ENCODE data around the gene CCNJ.
A peak's percentile ranks its signal among the peaks of the same experiment; 100 is the strongest.
"Not testable (repeated sequence)": the region's sequence is repeated elsewhere in the genome, so short reads cannot be mapped to it uniquely, and the experiment has no call there.

The CCNJ gene

DNA sequence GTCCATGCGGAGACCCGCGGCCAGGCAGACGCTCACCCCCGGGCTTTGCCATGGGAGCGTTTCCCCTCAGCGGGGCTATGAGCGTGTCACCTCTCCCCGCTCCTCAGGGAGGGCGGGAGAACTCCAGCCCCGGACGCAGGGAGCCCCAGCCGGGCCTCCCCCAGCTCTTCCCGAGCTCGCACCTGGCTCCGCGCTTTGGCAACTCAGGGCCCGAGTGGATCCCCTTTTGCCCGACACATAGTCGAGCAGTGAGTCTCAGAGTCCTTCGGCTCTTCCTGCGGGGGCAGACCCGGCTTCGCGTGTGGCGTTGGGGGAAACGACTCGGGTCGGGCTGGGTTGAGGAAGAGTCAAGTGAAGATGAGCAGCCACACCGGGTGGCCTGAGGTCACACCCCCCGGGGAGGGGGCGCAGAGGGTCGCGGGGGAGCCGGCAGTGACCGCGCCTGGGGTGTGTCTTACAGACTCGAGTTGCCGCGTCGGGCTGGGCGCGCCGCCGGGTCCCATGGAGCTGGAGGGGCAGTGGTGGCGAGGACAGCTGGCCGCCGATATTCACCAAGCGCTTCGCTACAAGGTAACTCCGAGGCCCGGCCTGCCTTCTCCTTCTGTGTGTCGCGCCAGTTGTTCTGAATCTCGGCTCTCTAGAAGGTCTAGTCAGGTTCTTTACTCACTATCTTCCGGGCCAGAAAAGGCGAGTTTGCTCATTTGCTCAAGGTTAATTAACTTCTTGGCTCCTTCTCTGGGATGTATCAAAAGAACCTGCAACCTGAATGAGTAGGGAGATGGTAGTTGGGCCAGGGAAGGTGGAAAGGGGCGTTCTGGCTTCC lies 721 bp downstream of the CCNJ start:
- H3K36me3 Mint-ChIP-seq: peaks cover 27% of the 10 kb centered on the region
- H3K4me1 Mint-ChIP-seq (ENCODE audit: low read depth): peaks cover 51% of the 10 kb centered on the region
- no peaks in the 10 kb centered on the region for H3K9me3 Mint-ChIP-seq (ENCODE audit: low read depth)
- peak overlapping the region; percentile 91 for H3K4me3 Mint-ChIP-seq
- H3K27me3 Mint-ChIP-seq: no peaks in the 10 kb centered on the region
- peak overlapping the region; percentile 81 for H3K27ac Mint-ChIP-seq

DNA sequence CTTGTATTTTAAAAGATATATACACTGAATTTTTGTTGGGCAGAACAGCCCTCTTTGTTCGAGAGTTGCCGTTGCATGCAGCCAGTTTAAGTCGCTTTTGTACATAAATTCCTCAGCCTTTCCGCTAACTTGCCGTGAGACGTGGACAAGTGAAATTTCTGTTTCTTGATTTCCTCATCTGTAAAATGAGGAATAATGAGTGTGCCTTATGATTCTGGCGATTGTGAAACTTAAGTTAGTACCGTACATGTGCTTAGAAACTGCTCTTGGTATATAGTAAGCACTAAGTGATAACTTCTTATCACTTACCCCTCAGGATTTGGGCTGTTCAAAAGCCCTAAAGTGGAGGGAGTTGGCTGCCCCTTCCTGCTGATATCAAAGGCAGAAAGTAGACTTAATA lies 1.4 kb downstream of the CCNJ start:
- Mint-ChIP-seq H3K4me3 (peak overlapping the region; percentile 91), H3K27me3 (no peaks in the 10 kb centered on the region), H3K9me3 (ENCODE audit: low read depth) (no peaks in the 10 kb centered on the region), H3K4me1 (ENCODE audit: low read depth) (peaks cover 54% of the 10 kb centered on the region), H3K36me3 (peaks cover 27% of the 10 kb centered on the region), H3K27ac (peak overlapping the region; percentile 81)

DNA sequence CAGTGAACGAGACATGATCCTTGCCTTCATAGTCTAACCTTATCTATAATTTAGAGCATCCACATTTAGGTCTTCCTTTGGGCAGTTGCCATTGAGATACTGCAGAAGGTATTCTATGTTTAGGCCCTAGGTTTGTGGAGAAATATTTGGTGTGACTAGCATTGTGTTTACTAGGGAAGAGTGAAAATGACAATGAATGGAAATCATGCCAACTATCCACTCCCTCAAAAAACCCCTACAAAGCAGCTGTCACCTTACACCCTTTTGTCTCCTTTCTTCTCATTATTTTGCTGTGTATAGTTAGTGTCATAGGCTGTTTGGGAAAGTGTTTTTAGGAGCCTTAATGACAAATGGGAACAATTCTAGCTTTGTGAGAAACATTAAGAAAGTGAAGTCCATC lies 3.2 kb downstream of the CCNJ start:
- H3K36me3 Mint-ChIP-seq: peaks cover 27% of the 10 kb centered on the region
- H3K4me1 Mint-ChIP-seq (ENCODE audit: low read depth): peaks cover 63% of the 10 kb centered on the region
- peak overlapping the region; percentile 17 for H3K4me3 Mint-ChIP-seq
- H3K27ac Mint-ChIP-seq: no peak overlapping the region
- H3K27me3 Mint-ChIP-seq: no peaks in the 10 kb centered on the region
- H3K9me3 Mint-ChIP-seq (ENCODE audit: low read depth): no peaks in the 10 kb centered on the region

DNA sequence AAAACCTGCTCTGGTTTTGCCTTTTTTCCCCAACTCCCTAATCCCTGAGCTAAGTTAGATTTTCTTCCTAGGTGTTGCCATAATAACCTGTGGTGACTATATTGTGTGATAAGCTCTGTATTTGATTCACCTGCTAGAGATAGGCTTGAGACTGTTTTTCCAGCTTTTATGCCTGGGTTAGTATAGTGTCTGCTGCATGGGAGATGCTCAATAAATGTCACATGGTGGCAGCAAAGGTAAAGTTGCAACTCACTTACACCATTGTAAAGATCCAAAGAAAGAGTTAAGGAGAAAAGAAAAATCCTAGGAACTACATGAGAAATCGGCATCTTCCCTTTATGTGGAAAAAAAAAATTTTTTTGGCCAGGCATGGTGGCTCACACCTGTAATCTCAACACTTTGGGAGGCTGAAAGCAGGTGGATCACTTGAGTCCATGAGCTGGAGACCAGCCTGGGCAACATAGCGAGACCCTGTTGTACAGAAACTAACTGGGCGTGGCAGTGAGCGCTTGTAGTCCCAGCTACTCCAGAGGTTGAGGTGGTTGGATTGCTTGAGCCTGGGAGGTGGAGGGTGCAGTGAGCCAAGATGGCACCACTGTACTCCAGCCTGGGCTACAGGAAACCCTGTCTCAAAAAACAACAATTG lies 3.7 kb downstream of the CCNJ start:
- H3K9me3 Mint-ChIP-seq (ENCODE audit: low read depth): no peaks in the 10 kb centered on the region
- peaks cover 30% of the 10 kb centered on the region for H3K36me3 Mint-ChIP-seq
- peaks cover 68% of the 10 kb centered on the region for H3K4me1 Mint-ChIP-seq (ENCODE audit: low read depth)
- H3K27me3 Mint-ChIP-seq: no peaks in the 10 kb centered on the region
- H3K4me3 Mint-ChIP-seq: no peak overlapping the region
- no peak overlapping the region for H3K27ac Mint-ChIP-seq

DNA sequence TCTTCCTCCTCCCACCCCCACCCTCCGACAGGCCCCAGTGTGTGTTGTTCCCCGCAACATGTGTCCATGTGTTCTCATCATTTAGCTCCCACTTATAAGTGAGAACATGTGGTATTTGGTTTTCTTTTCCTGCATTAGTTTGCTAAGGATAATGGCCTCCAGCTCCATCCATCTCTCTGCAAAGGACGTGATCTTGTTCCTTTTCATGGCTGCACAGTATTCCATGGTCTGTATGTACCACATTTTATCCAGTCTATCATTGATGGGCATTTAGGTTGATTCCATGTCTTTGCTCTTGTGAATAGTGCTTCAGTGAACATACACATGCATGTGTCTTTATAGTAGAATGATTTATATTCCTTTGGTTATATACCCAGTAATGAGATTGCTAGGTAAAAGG lies 4.5 kb downstream of the CCNJ start:
- H3K4me3 Mint-ChIP-seq; H3K27me3 Mint-ChIP-seq; H3K9me3 Mint-ChIP-seq (ENCODE audit: low read depth); H3K27ac Mint-ChIP-seq: not testable (repeated sequence)
- Mint-ChIP-seq H3K4me1 (ENCODE audit: low read depth) (peaks cover 65% of the 10 kb centered on the region), H3K36me3 (peaks cover 30% of the 10 kb centered on the region)

DNA sequence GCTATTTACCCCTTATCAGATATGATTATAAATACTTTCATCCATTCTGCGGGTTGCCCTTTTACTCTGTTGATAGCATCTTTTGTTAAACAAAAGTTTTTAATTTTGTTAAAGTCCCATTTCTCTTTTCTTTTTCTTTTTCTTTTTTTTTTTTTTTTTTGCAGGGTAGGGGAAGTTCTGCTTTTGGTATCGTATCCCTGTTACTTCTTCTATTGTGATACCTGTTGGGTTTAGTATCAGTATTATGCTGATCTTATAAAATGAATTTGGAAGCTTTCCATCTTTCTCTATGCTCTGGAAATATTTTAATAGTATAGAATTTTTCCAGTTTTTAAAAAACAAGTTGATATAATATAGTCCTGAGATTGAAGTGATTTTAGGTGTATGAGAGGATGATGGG lies 6.0 kb downstream of the CCNJ start:
- H3K27me3 Mint-ChIP-seq: no peaks in the 10 kb centered on the region
- H3K9me3 Mint-ChIP-seq (ENCODE audit: low read depth): no peaks in the 10 kb centered on the region
- no peak overlapping the region for H3K4me3 Mint-ChIP-seq
- H3K36me3 Mint-ChIP-seq: peaks cover 30% of the 10 kb centered on the region
- peaks cover 67% of the 10 kb centered on the region for H3K4me1 Mint-ChIP-seq (ENCODE audit: low read depth)
- no peak overlapping the region for H3K27ac Mint-ChIP-seq

DNA sequence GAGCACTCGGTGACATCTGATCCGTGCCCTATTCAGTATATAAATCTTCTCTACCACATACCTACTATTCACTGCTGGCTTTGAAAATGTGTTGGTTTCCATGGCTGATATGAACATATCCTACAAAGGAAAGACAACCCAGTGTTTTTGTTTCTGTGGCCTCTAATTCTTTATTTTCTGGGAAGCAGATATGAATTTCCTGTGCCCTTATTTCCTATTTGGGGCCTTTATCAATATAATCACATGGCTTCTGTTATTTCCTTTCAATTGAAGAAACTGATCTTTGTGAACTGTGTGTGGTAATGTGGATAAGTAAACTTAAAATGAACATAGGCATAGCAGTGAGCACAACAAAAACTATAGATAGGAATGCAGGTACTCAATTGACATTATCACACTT lies 10.6 kb downstream of the CCNJ start:
- Mint-ChIP-seq H3K4me3 (no peak overlapping the region), H3K27me3 (no peaks in the 10 kb centered on the region), H3K36me3 (peaks cover 6% of the 10 kb centered on the region), H3K9me3 (ENCODE audit: low read depth) (no peaks in the 10 kb centered on the region), H3K4me1 (ENCODE audit: low read depth) (peaks cover 32% of the 10 kb centered on the region), H3K27ac (no peak overlapping the region)

DNA sequence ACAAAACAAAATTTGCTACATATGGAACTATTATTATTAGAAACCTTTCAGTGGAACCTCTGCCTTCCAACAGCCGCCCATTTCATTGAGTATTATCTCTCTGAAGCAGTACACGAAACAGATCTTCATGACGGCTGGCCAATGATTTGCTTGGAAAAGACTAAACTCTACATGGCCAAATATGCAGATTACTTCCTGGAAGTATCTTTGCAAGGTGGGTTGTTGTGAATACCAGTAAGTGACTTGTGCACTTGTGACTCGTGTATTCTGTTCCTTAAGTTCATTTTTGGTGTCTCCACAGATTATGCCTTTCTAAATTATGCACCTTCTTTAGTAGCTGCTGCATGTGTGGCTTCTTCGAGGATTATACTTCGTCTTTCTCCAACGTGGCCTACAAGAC lies 13.4 kb downstream of the CCNJ start:
- Mint-ChIP-seq H3K4me1 (ENCODE audit: low read depth) (peaks cover 17% of the 10 kb centered on the region), H3K27me3 (no peaks in the 10 kb centered on the region), H3K36me3 (peaks cover 12% of the 10 kb centered on the region), H3K9me3 (ENCODE audit: low read depth) (no peaks in the 10 kb centered on the region), H3K4me3 (no peak overlapping the region), H3K27ac (no peak overlapping the region)

DNA sequence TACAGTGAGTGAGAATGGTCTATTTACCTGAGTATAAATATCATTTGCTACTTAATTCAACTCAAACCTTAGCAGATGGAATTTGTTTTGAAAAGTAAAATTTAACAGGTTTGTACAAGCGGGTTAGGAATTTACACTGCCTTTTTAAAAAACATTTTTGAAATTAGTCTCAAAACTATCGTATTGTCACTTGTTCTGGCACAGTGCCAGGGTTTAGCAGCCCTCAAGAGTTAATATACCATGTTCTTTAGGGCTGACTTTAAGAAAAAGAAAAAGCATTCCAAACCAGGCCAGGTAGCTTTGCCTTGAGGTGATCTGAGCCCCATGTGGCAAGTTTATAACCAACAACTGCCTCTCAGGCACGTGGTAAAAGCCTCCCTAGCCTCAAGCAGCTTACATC lies 17.8 kb downstream of the CCNJ start:
- peaks cover 16% of the 10 kb centered on the region for H3K36me3 Mint-ChIP-seq
- no peak overlapping the region for H3K27ac Mint-ChIP-seq
- H3K27me3 Mint-ChIP-seq: no peaks in the 10 kb centered on the region
- H3K4me3 Mint-ChIP-seq: no peak overlapping the region
- H3K9me3 Mint-ChIP-seq (ENCODE audit: low read depth): no peaks in the 10 kb centered on the region
- peaks cover 6% of the 10 kb centered on the region for H3K4me1 Mint-ChIP-seq (ENCODE audit: low read depth)

DNA sequence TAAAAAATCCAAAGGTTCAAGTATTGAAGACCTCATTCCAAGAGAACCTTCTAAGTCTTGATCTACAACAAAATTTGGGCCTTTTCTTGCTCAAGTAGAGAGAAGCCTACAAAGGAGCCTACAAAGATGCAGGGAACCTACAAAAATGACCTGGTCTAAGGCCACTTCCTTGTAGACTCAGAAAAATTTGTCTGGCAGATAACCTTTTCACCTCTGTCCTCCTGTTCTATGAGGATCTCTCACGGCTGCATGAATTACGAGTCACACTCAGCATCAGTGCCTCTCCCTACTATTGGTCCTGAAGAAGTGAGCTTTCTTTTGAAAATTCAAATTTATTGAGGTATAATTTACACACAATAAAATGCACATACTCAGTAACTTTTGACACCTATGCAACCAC lies 29.3 kb downstream of the CCNJ start:
- Mint-ChIP-seq H3K36me3 (peaks cover 14% of the 10 kb centered on the region), H3K4me1 (ENCODE audit: low read depth) (peaks cover 10% of the 10 kb centered on the region), H3K4me3 (no peak overlapping the region), H3K27me3 (no peaks in the 10 kb centered on the region), H3K9me3 (ENCODE audit: low read depth) (no peaks in the 10 kb centered on the region), H3K27ac (no peak overlapping the region)

DNA sequence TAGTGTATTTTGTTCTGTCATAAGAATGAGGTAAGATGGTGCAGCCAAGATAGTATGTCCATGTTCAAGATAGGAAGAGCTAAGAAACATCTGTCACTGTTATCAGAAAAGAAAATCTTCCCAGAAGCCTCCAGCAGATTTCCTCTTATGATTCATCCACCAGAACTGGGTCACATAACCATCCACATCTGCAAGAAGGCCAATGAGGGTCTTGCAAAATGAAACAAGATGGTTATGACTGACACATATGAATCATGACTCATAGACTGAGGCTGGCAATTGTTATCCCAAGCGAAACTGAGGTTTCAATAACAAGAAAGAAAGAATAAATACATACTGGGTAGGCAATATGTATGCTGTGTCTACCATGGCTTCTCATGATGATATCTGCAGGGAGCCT lies 30.3 kb downstream of the CCNJ start:
- H3K4me3 Mint-ChIP-seq: peak overlapping the region; percentile 22
- peak overlapping the region; percentile 11 for H3K27ac Mint-ChIP-seq

DNA sequence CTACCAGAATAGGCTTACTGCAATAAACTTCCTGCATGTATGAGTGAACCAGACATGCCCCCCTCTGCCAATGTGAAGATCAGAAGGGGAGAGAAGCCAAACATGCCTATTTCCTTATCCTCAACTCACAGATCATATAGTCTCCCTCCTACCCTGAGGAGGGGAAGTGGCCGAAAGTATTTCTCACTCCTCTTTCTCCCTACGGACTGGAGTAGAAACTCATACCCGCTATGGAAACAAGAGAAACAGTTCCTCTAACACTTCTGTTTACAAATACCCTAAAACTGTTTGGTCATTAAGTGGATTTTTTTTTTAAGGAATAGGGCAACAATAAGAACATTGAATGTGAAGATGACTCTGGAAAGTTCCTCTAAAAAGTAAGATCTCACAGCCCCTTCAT lies 31.4 kb downstream of the CCNJ start:
- Mint-ChIP-seq H3K27me3 (no peaks in the 10 kb centered on the region), H3K4me3 (no peak overlapping the region), H3K9me3 (ENCODE audit: low read depth) (no peaks in the 10 kb centered on the region), H3K4me1 (ENCODE audit: low read depth) (peaks cover 10% of the 10 kb centered on the region), H3K27ac (no peak overlapping the region), H3K36me3 (peaks cover 21% of the 10 kb centered on the region)

More for the DNA sequence above, 30.3 kb downstream of the CCNJ start:
- peaks cover 10% of the 10 kb centered on the region for H3K4me1 Mint-ChIP-seq (ENCODE audit: low read depth)
- no peaks in the 10 kb centered on the region for H3K9me3 Mint-ChIP-seq (ENCODE audit: low read depth)
- no peaks in the 10 kb centered on the region for H3K27me3 Mint-ChIP-seq
- H3K36me3 Mint-ChIP-seq: peaks cover 17% of the 10 kb centered on the region

DNA sequence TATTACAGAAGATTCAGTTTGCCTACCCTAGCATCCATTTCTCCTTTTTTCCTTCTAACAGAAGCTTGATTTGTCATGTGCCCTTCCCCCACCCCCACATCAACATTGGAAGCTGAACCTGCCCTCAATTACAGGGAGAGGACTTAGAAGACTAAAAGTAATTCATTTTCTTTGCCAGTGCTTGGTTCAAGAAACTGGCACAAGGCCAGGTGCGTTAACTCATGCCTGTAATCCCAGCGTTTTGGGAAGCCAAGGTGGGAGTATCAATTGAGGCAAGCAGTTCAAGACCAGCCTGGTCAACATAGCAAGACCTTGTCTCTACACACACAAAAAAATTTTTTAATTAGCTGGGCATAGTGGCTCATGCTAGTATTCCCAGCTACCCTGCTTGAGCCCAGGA lies 32.6 kb downstream of the CCNJ start:
- Mint-ChIP-seq H3K27me3 (no peaks in the 10 kb centered on the region), H3K36me3 (peaks cover 20% of the 10 kb centered on the region), H3K9me3 (ENCODE audit: low read depth) (no peaks in the 10 kb centered on the region), H3K4me1 (ENCODE audit: low read depth) (peaks cover 10% of the 10 kb centered on the region), H3K4me3 (no peak overlapping the region), H3K27ac (no peak overlapping the region)

DNA sequence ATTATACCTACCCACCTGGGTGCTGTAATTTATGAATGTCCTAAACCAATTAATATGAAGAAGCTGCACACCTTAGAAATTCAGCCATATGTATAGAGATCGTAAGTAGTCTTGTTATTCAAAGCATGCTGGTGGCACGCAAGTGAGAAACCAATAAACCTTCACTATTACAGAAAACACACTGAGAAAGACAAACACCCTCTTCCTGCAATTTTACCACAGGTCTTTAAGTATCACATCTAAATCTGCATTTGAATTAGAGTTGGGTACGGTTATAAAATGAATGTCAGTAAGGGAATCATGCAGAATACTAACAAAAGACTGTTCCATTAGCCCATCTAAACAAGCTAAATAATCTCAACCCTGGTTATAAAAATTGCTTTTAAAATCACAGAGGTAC lies 33.8 kb downstream of the CCNJ start:
- Mint-ChIP-seq H3K9me3 (ENCODE audit: low read depth) (no peaks in the 10 kb centered on the region), H3K36me3 (peaks cover 22% of the 10 kb centered on the region), H3K4me3 (no peak overlapping the region), H3K27ac (no peak overlapping the region), H3K27me3 (no peaks in the 10 kb centered on the region), H3K4me1 (ENCODE audit: low read depth) (peaks cover 10% of the 10 kb centered on the region)

DNA sequence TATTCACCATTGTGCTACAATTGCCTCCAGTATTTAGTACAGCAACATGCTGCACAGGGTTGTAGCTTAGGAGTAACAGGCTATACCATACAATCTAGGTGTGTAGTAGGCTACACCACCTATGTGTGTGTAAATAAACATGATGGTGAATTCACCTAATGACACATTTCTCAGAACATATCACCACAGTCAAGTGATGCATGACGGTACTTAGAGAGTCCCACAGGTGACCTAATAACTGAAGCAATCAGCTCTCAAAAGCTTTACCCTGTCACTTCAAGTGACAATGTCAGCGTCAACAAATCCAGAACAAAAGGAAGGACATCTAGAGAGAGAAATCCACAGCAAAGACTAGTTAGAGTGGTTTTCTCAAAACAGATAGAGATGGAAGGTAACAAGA lies 38.8 kb downstream of the CCNJ start:
- Mint-ChIP-seq H3K27ac (no peak overlapping the region), H3K36me3 (peaks cover 19% of the 10 kb centered on the region), H3K4me1 (ENCODE audit: low read depth) (no peaks in the 10 kb centered on the region), H3K9me3 (ENCODE audit: low read depth) (no peaks in the 10 kb centered on the region), H3K4me3 (no peak overlapping the region), H3K27me3 (no peaks in the 10 kb centered on the region)

DNA sequence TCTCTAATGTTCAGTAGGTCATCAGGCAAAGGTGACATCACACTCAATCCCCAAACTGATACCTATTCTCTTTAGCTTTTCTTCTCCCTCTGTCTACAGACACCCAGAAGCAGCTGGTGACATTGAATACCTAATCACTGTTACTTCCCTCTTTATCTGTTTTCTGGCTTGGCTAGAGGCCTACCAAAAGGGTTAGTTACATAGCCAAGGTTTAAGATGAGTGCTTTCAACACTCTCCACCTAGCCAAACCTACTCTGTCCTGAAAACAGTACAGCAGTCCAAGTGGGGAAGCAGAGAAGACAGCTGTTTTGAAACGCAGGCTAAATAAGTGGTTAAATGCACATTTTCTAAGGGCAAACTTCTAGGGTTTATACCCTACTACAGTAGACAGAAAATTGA lies 39.4 kb downstream of the CCNJ start:
- no peaks in the 10 kb centered on the region for H3K9me3 Mint-ChIP-seq (ENCODE audit: low read depth)
- H3K4me3 Mint-ChIP-seq: no peak overlapping the region
- H3K27me3 Mint-ChIP-seq: no peaks in the 10 kb centered on the region
- no peak overlapping the region for H3K27ac Mint-ChIP-seq
- peaks cover 21% of the 10 kb centered on the region for H3K36me3 Mint-ChIP-seq
- H3K4me1 Mint-ChIP-seq (ENCODE audit: low read depth): no peaks in the 10 kb centered on the region

Data from activated naive CD8-positive, alpha-beta T cell (primary cell).